ENCODE data around the gene COL9A2.

GRCh38 chr1:40313958-40314720 lies 2.9 kb downstream of the COL9A2 start:
- TF ChIP-seq CTCF (IDR thresholded peaks at IDR 0.05), result no peak
- no peak for TF ChIP-seq POLR2A (IDR thresholded peaks at IDR 0.05)
- no peak for TF ChIP-seq POLR2AphosphoS5 (IDR thresholded peaks at IDR 0.05)
- no peak for TF ChIP-seq EP300 (IDR thresholded peaks at IDR 0.05; ENCODE audit: low read depth)
